Urothelium cell line (cell line): ENCODE measurements around the gene NEGR1.

ENCODE experiments used
- DNase-seq: peaks from one replicate; pipeline ENCODE4 v3.0.0; 2011; ENCODE audit warnings: low spot score, mixed read lengths
- FAIRE-seq: peaks from 2 replicates; lab custom pipeline; 2011; peaks lifted over from hg19 to GRCh38; lab: Jason Lieb, UNC

NEGR1 gene

DNA sequence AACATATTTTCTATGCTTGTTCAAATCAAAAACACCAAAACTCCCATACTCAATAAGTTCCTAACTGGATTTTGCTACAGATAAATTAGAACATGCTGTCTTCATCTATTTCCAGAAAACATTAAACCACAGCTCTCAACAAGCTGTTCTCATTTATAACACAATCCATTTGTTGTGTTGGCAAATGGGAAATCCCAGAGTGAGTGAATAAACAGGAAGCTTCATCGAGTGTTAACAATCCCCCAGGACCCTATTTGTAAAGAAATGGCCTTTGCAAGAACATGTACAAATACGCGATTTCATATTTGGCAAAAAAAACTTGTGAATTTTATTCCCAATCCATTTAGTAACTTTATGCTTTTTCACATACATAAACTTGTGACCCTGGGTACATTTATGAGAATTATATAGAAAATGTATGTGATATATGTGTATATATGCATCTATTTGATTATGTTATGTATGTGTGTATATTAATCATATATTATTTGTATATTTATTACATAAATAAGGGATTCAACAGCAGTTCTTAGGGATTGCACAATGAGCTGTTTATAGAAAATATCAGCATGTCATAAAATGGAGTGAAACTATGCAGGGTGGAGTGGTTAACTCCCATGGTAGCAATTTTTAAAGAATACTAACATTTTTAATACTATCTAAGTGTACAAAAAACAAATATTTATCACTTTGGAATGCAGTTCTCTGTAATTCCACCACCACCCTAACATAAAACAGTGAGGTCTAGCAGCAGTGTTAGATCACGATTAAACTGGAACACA is 160.0 kb downstream of the NEGR1 start:
- FAIRE-seq (no peak), DNase-seq (no peak)

DNA sequence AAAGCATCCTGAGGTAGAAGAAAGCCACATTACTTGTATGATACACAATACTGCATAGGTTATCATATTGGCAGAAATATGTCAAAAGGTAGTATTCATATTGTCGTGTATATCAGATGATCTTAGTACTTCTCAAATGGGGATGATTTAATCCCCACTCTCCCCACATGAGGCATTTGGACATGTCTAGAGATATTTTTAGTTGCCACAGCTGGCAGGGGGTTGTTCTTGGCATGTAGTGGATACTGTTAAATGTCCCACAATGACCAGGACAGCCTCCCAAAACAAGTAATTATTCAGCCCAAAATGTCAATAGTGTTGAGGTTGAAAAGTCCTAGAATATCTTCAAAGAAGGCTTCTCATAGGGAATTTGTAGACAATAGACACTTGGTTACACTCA is 162.8 kb downstream of the NEGR1 start:
- no peak for FAIRE-seq
- no peak for DNase-seq

DNA sequence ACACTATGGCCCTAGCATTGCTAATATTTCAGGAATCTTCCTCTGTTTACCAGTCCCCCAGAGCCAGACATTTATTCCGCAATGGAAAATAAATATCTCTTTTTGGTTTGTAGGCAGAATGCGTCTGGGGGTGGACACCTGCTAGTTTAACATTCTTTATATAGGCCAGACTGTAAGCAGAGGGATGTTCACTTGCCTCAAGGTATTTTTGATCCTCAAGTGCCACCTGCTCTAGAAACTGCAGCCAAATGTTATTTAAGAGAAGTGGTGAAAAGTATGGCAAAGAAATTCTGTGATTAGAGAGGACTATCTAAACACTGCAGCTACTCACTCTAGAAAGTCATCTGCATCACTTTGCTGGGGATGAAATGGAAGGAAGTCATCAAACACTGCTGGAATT is 164.7 kb downstream of the NEGR1 start:
- FAIRE-seq, result no peak

DNA sequence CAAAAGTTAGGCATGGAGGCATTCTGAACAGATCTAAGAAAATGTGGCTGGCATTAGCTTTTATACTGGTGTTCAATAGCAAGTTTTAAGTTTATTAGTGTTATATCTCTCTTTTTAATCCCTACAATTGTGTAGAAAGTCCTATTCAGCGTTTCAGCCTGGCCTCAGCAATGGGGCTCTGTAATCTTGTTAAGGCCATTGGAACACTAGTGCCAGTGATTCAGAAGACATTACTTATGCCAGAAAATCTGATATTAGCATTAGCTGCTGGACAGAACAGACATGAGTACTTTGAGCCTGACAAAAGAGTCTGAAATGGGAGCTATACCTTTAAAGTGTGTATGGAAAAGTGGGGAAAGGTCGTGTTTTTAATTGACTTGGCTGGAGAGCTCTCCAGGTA is 167.0 kb downstream of the NEGR1 start:
- FAIRE-seq (no peak), DNase-seq (no peak)

More for the DNA sequence above, 164.7 kb downstream of the NEGR1 start:
- no peak for DNase-seq

DNA sequence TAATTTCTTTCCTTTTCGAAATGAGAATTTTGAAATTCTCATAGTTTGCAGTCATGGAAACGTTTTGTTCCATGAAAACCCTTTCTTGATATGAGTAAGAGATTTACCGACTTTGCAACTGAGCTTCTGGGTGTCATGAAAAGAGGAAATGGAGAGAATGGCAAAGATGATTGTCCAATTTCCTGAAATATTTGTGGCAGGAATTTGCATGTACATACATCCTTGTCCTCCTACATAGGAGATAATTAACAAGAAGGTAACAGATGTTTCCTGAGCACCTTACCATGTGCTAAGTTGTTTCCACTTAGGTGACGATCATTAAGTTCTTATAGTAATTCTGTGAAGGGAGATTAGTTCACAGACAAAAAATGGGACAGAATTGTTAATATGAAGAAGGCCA is 170.7 kb downstream of the NEGR1 start:
- FAIRE-seq, result no peak
- no peak for DNase-seq

DNA sequence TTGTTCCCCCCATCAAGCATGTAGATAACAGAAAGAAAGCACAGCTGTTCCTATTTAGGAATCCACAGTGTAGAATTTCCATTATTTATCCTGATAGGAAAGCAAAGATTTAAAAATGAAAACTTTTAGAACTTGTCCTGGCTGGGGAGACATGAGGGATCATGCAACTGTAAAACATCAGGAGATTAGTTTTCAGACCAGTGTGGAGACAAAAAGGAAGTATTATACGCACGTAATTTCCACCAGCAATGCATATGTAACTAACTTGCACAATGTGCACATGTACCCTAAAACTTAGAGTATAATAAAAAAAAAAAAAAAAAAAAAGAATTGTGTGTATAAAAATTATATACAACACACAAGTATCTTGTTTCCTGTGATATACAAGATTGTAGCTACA is 172.4 kb downstream of the NEGR1 start:
- DNase-seq (no peak), FAIRE-seq (no peak)

DNA sequence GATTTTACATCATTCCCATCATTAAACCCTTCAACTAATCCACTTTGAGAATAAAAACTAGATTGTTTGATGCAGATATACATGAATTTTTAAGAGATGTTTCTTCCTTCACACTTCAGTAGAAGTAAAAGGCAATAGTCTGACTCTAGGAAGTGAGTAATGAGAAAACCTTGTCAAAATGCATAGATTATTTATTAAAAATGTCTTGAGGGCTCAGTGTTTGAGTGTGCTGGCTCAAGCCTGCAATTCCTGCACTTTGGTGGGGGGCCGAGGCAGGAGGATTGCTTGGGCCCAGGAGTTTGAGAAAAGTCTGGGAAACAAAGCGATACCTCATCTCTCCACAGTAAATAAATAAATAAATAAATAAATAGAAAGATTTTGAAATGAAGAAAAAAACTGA is 177.1 kb downstream of the NEGR1 start:
- no peak for DNase-seq
- no peak for FAIRE-seq

DNA sequence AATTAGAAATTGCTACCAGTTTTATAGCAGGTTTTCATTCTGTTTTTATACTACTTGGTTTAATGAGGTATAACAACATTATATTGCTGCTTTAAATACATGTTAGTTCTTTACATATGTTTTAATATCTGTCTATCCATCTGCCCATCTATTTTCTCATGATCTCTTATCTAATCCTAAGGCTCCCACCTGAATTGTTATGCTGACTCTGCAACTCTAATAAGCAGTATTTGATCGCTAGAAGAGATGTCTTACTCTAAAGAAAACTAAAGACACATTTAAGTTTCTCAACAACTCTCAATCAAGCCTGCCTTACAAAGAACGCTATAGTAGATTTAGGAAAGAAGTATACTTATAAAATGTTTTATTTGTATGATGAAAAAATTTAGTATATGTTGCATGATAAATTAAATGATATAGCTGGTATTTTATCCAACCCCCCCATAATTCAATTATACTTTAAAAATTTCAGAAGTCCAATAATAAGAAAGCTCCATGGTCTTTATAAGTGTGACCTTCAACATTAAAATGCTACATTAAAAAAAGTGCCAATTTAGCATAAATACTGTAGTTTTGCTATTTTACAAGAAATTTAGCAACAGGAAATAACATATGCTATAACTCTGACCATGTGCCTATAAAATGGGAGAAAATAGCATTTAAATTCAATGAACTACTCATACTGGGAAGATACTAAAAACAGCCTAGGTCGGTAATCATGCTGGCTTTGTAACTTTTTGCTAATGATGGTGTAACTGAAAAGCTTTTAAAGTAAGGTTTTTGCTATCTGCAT is 180.3 kb downstream of the NEGR1 start:
- DNase-seq (no peak), FAIRE-seq (no peak)

DNA sequence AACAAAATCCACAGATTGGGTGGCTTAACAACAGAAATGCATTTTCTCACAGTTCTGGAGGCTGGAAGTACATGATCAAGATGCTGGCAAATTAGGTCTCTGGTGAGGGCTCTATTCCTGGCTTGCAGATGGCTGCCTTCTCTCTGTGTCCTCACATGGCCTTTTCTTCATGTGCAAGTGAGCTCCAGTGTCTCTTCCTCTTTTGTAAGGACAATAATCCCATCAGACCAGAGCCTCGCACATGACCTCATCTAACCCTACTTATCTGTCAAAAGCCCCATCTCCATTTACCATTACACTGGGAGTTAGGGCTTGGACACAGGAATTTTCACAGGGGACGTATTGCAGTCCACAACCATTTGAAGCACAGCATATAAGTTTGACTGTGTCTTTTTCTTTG is 181.6 kb downstream of the NEGR1 start:
- no peak for FAIRE-seq
- DNase-seq, result no peak

DNA sequence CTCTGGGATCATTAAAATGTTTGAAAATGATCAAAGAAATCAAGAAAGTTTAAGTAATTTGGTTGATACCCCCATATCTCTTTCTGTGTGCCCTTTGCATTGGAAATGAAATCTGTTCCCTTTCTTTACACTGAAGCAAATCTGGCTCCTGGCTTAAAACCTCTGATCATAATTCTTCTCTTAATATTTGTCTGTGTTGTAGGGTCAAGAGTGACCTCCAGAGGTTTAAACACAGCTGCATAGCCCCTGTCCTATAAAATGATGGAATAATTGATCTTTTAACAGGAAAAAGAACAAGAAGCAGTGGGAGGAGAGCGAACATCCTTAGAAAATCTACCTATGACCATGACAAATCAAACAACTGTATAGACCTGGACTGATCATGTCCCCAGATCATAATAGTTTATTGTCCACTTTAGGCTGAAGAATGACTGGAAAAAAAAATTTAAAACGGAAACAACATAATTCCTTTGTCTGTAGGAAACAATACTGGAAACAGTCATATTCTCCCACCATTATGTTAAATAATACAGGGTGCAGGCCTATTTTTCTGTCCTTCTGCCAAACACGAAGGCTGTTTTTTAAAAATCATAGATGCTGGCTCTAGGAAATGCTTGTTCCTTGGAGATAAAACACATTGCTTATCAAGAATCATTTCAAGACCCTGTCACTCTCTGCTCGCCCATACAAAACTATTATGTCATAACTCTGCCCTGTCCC is 184.3 kb downstream of the NEGR1 start:
- FAIRE-seq (no peak), DNase-seq (no peak)

DNA sequence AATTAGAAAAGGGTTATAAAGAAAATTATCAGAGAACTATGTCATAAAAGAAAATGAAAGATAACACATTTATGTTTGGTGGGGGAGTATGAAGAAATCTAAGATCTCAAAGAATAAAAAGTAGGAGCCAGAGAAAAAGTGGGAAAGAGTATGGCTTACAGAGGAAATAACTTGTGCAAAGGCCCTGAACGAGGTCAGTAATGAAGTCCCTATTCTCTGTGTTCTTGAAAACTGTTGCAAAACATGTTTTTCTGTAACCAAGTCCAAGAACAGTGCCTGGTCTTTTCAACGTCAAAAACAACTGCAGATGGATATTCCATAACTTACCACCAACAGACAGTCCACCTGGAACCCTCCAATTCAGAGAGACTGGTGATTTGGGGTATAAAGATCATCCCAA is 188.1 kb downstream of the NEGR1 start:
- DNase-seq, result no peak
- FAIRE-seq, result no peak

DNA sequence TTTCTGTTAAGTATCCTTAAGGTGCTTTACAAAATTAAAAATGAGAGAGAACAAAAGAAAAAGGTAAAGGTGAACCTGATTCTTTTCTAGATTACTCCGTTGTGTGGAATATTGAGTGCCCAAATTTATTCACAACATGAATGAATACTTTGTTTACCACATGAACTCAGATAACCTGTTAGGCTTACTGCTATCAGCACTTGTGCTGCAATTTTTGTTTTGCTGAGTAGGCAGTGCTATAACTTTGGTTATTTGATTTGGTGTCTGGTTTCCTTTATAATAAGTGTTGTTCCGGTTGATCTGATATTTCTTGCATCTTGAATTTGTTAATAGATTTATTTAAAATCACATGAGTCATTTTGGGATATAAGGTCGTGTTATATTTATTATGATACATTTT is 195.9 kb downstream of the NEGR1 start:
- DNase-seq, result no peak
- FAIRE-seq, result no peak

DNA sequence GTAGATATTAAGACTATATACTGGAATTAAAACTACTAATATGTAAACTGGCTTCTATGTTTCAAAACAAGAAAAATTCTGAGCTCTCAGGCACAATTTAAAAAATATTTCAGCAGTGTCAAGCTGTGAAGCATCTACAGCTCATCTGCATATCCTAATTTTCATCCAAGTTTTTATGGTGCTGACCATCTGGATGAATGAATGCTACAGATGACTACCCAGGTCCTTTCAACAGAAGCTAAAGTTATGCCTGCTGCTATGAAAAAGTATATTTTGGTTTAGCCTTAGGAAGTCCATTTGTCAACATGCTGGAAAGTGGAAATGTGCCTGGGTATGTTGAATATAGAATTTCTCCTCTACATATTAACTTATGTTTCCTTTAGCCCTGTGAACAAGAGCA is 206.9 kb downstream of the NEGR1 start:
- FAIRE-seq (no peak), DNase-seq (no peak)

DNA sequence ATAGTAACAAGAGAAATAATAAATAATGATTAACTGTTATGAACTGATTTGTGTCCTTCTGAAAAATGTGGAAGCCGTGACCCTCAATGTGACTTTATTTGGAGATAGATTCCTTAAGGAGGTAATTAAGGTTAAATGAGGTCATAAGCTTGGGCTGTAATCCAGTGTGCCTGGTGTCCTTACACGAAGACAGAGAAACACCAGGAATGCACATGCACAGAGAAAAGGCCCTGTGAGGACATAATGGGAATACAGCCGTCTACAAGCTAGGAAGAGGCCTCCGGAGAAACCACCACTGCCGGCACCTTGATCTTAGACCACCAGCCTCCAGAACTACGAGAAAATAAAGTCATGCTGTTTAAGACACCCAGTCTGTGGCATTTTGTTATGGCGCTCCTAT is 215.9 kb downstream of the NEGR1 start:
- FAIRE-seq (no peak), DNase-seq (no peak)

DNA sequence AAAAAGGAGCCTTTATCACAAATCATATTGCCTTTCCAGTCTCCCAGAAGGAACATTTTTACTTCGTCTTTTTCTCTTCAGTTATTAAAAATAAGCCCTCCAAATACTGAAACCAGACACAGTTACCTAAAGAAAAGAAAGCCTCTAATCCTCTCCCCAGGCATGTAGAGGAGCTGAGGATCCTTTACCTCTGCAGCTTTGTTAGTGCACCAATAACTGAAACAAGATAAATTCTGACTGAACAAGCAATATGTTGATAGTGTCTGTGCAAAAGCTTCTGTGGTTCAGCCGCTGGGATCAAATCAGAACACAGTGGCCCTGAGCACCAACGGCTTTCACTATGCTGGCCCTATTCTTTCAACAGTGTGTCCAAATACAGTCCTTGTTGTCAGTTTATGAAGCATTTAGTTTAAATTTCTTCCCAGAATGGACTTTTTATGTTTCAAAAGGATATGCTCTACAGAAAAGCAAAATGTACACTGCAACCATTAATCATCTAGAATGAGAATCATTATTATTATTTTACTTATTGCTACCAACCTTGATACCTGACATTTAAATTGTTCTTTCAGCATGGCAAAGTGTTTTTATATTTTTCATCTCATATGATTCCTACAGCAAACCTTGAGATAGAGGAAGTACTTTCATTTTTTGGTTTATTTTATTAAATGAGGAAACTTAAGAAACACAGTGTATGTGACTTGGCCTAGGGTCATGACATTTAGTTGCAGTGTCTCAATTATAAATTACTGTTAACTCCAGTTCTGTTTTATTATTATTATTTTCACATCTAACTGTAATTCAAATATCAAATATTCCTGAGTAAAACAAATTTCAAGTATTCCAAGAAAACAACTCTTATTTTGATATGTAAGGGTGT is 217.9 kb downstream of the NEGR1 start:
- FAIRE-seq, result no peak
- no peak for DNase-seq

DNA sequence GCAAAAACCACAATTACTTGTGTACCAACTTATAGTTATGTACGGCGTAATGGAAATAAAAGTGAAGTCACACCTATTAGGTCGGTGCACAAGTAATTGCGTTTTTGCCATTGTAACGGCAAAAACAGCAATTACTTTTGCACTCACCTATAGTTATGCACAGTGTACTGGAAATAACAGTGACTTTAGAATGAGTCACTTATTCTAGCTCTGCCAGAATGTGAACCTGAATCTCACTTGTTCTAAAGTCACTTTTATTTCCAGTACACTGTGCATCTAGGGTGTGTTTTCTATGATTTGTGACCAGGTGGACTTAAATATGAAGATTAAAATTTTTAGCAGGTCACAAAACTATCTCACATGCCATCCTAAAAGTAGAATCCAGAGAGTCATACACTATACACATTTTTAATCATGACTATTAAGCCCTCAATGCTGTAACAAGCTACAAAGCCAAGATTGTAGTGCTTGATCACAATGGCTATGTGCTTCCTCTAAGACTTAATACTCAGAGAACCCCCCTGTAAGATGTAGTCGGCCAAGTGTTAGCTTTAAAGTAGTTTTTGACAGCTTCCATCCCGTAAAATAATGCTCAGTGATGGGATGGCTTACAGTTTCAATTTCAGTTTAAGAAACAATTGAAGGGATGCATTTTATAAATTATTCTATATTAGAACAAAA is 218.8 kb downstream of the NEGR1 start:
- DNase-seq, result no peak
- FAIRE-seq, result no peak

DNA sequence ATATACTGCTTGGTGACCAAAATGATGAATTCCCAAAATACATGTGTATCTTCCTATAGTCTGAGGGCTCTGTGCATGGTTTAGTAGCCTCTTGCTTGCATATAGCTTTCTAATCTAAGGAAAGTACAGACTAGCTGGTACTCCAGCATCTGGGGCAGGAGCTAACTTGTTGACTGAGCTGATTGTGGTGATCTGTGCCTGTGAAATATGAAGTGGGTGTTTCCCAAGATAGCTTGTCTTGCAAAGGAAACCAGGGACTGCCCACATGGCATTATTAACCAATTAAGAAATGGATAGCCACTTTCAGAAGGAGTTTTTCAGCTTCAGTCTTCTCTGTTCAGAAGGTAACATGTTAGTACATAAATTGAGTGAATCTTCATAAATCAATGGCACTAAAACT is 219.8 kb downstream of the NEGR1 start:
- no peak for FAIRE-seq
- DNase-seq, result no peak

DNA sequence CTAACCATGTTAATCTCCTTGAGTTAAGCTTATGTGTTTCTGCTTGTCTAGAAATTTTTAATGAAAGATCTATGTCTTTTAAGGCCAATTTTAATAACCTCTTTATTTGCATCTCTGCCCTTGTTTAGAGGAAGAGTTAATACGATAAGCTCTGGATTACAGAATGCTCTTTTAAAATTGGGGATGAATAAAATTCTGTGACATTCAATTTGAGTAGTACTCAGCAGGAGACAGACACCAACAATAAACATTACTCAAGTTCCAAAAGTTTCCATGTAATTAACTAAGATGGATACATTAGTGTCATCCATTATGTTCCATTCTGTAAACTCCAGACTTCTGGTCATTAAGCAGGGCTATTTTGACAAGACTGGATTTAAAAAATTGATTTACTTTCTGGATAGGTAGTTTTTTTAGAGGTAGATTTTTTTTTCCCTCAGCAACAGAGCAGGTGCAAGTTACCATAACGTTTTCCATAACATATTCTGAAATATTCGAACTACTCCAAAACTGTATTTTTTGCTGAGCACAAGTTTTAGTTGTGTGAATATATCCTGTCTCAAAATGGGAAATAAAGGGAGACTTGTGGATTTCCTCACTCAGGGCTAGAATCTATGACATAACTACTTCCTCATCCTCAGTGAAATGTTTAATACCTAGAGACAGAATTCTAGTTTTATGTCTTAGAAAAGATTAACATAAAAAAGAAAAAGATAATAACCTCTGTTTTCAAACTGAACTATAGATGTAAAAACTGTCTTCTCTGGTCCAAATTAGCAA is 221.7 kb downstream of the NEGR1 start:
- DNase-seq (no peak), FAIRE-seq (no peak)

DNA sequence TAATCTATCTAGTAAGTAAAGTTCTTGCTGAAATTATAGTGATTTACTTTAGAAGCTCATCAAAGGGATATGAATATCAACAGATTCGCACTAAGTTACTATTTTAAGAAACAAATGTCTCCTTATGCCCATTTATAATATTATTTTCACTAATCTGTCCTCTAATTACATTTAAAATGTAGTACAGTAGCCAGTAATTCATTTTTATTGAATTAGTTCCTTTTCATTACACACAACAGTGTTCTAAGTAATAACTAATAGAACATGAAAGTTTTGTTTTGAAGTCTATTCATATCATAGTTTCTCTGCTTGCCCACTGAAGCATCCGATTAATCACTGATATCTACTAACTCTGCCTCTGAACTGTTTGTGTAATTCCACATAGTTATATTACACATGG is 225.8 kb downstream of the NEGR1 start:
- FAIRE-seq (no peak), DNase-seq (no peak)
